Suprapubic skin (tissue), 4 donors: ENCODE measurements around the gene INS. TPM values are rescaled to one million over a fixed set of nuclear protein-coding genes. Genes with fewer than 3 reads are reported as not detected.
"Not testable (repeated sequence)": the region's sequence is repeated elsewhere in the genome, so short reads cannot be mapped to it uniquely, and the experiment has no call there.

Experiments
- DNase-seq, 2 donors: peaks; one replicate each; pipeline ENCODE4 v3.0.0-alpha.2; 2019; ENCODE audit warnings: low spot score in 2 of 2
- H3K27ac ChIP-seq: fragments of 200-600 bp; sonication (generic); one replicate; pipeline ENCODE4 v1.5.1; 2019
- H3K27me3 ChIP-seq: fragments of 200-600 bp; sonication (generic); one replicate; pipeline ENCODE4 v1.5.1; 2019
- H3K36me3 ChIP-seq: fragments of 200-600 bp; sonication (generic); one replicate; pipeline ENCODE4 v1.5.1; 2019
- H3K4me1 ChIP-seq: fragments of 200-600 bp; sonication (generic); one replicate; pipeline ENCODE4 v1.5.1; 2019
- H3K4me3 ChIP-seq: fragments of 200-600 bp; sonication (generic); one replicate; pipeline ENCODE4 v1.5.1; 2019; ENCODE audit warnings: mild to moderate bottlenecking
- H3K9me3 ChIP-seq: fragments of 200-600 bp; sonication (generic); one replicate; pipeline ENCODE4 v1.5.1; 2019
- CTCF ChIP-seq, 2 donors: fragments of 200-600 bp in 1 of 2; fragments of 450-650 bp in 1 of 2; sonication (generic) in 1 of 2; IDR thresholded peaks; one replicate each; pipeline ENCODE4 v1.5.1; 2016 to 2019; ENCODE audit warnings: antibody characterized with exemption in 2 of 2, mild to moderate bottlenecking in 1 of 2, moderate library complexity in 1 of 2
- EP300 ChIP-seq: sonication (generic); formaldehyde crosslinking; IDR thresholded peaks from one replicate; pipeline ENCODE4 v1.6.1; 2017; ENCODE audit warnings: antibody characterized with exemption
- POLR2A ChIP-seq, 2 donors: fragments of 450-650 bp; IDR thresholded peaks; one replicate each; pipeline ENCODE4 v1.6.1; 2017; ENCODE audit warnings: antibody characterized with exemption in 2 of 2, mild to moderate bottlenecking in 2 of 2, moderate library complexity in 2 of 2
- POLR2AphosphoS5 ChIP-seq, 3 donors: sonication (generic); formaldehyde crosslinking; IDR thresholded peaks; one replicate each; pipeline ENCODE4 v1.6.1; 2017; ENCODE audit warnings: antibody characterized with exemption in 3 of 3
- WGBS: methylation state at CpG from one replicate; pipeline ENCODE4 v1.1.5; 2018; 5-methylcytosine and 5-hydroxymethylcytosine counted together
- total RNA-seq, 4 donors: library from RNA; depleted of rRNA; stranded (reverse); fragments of >200 nt; gene quantifications; one replicate each; pipeline ENCODE4 v1.1.0, GENCODE V29; 2016

The INS gene
- total RNA-seq, 4 donors from 2014 or later, result not detected

DNA sequence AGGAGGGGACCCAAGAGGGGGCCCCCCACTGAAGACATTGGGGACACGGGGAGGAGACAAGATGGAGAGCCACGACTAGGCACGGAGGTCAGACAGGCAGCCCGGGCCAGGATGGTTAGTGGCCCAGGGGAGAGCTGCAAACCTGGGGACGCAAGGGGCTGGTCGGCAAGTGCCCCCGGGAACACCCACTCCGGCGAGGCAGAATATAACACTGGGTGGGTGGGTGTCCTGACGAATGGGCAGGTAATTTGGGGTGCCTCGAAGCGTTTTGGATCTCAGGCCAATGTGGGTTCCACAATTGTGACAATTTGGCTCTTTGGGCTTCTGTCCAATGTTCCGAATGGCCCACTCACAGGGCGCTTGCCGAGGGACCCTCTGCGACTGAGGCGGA lies 31.7 kb downstream of the INS start:
- no peak for DNase-seq
- TF ChIP-seq CTCF (IDR thresholded peaks at IDR 0.05) (no peak), POLR2A (IDR thresholded peaks at IDR 0.05) (no peak), EP300 (no peak), POLR2AphosphoS5 (IDR thresholded peaks at IDR 0.05) (no peak)
- H3K36me3 ChIP-seq, result no peaks in the 10 kb centered on the region
- no peak overlapping the region for H3K4me3 ChIP-seq
- H3K27ac ChIP-seq, result no peak overlapping the region
- no peaks in the 10 kb centered on the region for H3K9me3 ChIP-seq
- WGBS, result 84% methylated on average over 12 of the region's 17 CpGs
- H3K4me1 ChIP-seq, result no peaks in the 10 kb centered on the region
- peaks cover 70% of the 10 kb centered on the region for H3K27me3 ChIP-seq

GRCh38 chr11:2128511-2129307 lies 32.3 kb downstream of the INS start:
- H3K27me3 ChIP-seq, result peaks cover 70% of the 10 kb centered on the region
- no peak overlapping the region for H3K4me3 ChIP-seq
- H3K9me3 ChIP-seq, result no peaks in the 10 kb centered on the region
- DNase-seq, result no peak
- H3K36me3 ChIP-seq, result no peaks in the 10 kb centered on the region
- TF ChIP-seq POLR2AphosphoS5 (IDR thresholded peaks at IDR 0.05) (no peak), POLR2A (IDR thresholded peaks at IDR 0.05) (no peak), EP300 (no peak), CTCF (IDR thresholded peaks at IDR 0.05) (no peak)
- 82% methylated on average over 11 of the region's 12 CpGs for WGBS
- H3K27ac ChIP-seq, result no peak overlapping the region
- H3K4me1 ChIP-seq, result no peaks in the 10 kb centered on the region

DNA sequence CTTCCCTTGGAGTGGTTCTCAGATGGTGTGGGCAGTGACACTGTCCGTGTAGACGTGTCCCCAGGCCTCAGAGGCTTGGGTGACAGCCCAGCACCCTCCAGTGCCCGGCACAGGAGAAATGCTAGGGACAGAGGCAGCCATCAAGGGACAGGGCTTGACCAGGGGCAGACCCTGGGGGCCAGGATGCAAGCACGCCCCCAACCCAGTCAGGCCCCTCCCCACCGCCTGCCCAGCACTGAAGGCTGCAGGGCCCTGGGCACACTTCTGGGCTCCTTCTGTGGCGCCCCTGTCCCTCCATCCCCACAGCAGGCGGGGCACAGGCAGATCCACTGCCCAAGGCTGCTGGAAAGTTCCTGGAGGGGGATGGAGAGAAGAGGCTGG lies 32.9 kb downstream of the INS start:
- H3K4me1 ChIP-seq, result no peaks in the 10 kb centered on the region
- peaks cover 69% of the 10 kb centered on the region for H3K27me3 ChIP-seq
- H3K27ac ChIP-seq, result no peak overlapping the region
- H3K4me3 ChIP-seq, result no peak overlapping the region
- TF ChIP-seq CTCF (IDR thresholded peaks at IDR 0.05) (no peak), POLR2A (IDR thresholded peaks at IDR 0.05) (no peak), POLR2AphosphoS5 (IDR thresholded peaks at IDR 0.05) (no peak), EP300 (no peak)
- DNase-seq, result no peak
- no peaks in the 10 kb centered on the region for H3K9me3 ChIP-seq
- H3K36me3 ChIP-seq, result no peaks in the 10 kb centered on the region
- WGBS, result 77% methylated on average over 4 of the region's 7 CpGs

DNA sequence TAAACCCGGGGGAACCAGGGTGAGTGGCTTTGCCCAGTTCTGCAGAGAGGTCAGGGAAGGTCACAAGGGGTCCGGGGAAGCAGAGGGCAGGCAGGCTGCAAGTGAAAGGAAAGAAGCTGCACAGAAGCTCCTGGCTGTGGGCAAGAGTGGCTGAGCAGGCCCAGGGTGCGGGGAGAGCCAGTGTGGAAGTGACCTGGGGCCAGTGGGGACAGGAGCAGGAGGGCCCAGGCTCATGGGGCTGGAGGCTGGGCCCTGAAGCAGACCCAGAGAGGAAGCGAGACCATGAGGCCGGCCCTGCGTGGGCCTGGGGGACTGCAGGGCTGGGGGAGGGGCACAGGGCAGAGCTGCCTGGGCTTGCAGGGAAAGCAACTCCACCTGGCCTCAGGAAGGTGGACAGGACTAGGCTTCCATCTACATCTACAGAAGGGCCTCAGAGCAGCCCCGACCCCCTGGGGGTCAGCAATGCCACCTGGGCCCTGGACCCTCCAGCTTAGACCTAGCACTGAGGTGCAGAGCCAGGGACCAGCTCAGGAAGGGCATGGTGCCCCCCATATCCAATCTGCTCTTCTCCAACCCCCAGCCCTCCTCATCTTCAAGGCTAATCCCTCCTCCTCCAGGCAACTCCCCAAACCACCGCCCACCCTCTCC lies 33.4 kb downstream of the INS start:
- DNase-seq, result no peak
- WGBS, result 75% methylated on average over 7 of the region's 8 CpGs
- no peaks in the 10 kb centered on the region for H3K9me3 ChIP-seq
- TF ChIP-seq POLR2A (IDR thresholded peaks at IDR 0.05) (no peak), EP300 (no peak), CTCF (IDR thresholded peaks at IDR 0.05) (no peak), POLR2AphosphoS5 (IDR thresholded peaks at IDR 0.05) (no peak)
- H3K27me3 ChIP-seq, result peaks cover 68% of the 10 kb centered on the region
- no peaks in the 10 kb centered on the region for H3K4me1 ChIP-seq
- no peaks in the 10 kb centered on the region for H3K36me3 ChIP-seq
- no peak overlapping the region for H3K4me3 ChIP-seq
- H3K27ac ChIP-seq, result no peak overlapping the region

GRCh38 chr11:2126520-2127085 lies 34.4 kb downstream of the INS start:
- Histone ChIP-seq H3K27me3 (peaks cover 68% of the 10 kb centered on the region), H3K9me3 (no peaks in the 10 kb centered on the region), H3K36me3 (no peaks in the 10 kb centered on the region), H3K4me1 (no peaks in the 10 kb centered on the region), H3K27ac (no peak overlapping the region), H3K4me3 (no peak overlapping the region)
- TF ChIP-seq POLR2AphosphoS5 (IDR thresholded peaks at IDR 0.05) (no peak), EP300 (no peak), POLR2A (IDR thresholded peaks at IDR 0.05) (no peak), CTCF (IDR thresholded peaks at IDR 0.05) (no peak)
- DNase-seq, result no peak
- WGBS, result 90% methylated on average over 2 of the region's 2 CpGs

- not testable (repeated sequence) for H3K36me3 ChIP-seq, H3K27ac ChIP-seq, H3K9me3 ChIP-seq, H3K4me3 ChIP-seq, DNase-seq, H3K4me1 ChIP-seq
- H3K27me3 ChIP-seq, result peaks cover 69% of the 10 kb centered on the region
- WGBS, result 87% methylated on average over 10 of the region's 10 CpGs
Measured at GRCh38 chr11:2124736-2125484, 36.1 kb downstream of the INS start.
